Forelimb muscle (tissue), 1 donor: Measurements from ENCODE around the gene ANKRD44. TPM values are rescaled to one million over a fixed set of nuclear protein-coding genes. Genes with fewer than 3 reads are reported as not detected.

Experiments used
- DNase-seq: peaks from one replicate; pipeline ENCODE4 v3.0.0-alpha.2; 2013; ENCODE audit warnings: low read depth
- polyA plus RNA-seq: library from polyadenylated mRNA; unstranded; fragments of 120-200 nt; gene quantifications from one replicate; pipeline ENCODE4 v1.2.1, GENCODE V29; 2013; ENCODE audit not compliant: insufficient read length

Gene ANKRD44
- polyA plus RNA-seq, 1 donor = 18.1 TPM

DNA sequence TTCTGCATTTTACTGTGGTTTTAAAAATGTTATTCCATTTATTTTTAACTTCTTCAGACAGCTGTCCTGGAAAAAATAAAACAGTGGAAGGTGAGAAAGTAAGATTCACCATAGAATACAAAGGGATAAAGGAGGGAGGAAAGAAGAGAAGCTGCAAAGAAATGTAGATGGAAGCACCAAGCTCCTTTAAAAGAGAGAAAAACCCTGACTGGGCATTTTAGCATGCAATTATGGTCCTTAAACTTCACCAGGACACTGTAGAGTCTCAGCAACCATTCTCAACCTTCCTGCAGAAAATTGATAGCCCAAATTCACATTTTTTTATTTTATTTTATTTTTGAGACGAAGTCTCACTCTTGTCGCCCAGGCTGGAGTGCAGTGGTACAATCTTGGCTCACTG lies 11.6 kb upstream of the ANKRD44 start:
- no peak for DNase-seq

DNA sequence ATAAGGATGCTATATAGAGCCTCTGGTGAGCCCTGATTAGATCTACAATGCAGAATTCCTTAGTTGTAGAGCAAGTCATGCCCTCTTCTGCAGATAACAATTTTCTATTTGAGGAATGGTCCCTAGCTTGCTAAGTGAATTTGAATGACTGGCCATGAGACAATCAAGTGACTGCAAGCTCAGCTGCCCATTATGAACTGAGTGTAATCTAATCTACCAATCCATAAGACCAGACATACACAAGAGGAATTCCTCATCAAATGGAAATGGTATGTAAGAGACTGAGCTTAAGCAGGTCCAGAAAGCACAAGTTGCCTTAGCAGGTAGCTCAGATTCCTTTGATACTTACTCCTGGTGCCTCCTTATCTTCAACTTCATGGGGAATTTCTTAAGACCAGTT lies 4.8 kb upstream of the ANKRD44 start:
- no peak for DNase-seq

DNA sequence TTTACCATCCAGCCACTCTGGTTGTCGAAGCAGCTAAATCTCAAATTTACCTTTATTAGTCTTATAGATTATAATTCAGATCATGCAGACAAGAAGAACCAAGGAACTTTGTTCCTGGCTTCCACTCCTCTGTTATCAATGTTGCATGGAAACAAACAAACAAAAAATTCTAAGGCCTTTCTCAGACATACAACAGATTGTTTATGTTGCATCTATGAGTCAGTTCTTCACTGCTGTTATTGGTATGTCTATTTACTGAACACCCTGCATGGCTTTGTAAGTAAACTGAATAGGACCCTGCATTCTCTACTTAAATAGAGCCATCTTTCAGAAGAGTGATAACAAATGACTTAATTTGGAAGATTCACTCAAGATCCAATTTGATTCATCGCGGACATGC lies 1.6 kb upstream of the ANKRD44 start:
- DNase-seq = no peak

DNA sequence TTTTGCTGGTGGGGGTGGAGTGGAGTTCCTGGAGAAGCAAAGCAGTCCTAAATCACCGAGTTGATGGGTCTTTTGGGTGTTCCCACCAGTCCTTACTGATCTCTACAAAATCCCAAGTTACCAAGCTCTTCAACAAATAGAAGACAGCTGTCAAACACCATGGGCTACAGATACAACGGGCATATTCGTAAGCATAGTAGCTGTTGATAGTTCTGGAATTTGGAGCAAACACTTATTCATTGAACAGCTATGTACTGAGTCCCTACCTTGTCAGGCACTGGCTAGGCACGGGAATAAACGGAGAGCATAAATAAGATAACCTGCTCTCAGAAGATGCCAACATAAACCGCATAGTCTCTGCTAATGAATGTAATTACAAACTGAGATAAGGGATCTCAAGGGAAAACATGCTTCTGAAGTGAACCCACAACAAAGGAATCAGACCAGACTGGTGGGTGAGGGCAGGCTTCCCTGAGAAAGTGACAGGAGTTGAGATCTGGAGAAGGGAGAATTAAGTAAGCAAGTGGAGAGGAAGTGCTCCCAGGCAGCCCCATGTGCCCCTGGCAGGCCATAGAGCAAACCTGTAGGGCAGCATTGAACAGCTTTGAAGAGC lies 947 bp upstream of the ANKRD44 start:
- DNase-seq = no peak

DNA sequence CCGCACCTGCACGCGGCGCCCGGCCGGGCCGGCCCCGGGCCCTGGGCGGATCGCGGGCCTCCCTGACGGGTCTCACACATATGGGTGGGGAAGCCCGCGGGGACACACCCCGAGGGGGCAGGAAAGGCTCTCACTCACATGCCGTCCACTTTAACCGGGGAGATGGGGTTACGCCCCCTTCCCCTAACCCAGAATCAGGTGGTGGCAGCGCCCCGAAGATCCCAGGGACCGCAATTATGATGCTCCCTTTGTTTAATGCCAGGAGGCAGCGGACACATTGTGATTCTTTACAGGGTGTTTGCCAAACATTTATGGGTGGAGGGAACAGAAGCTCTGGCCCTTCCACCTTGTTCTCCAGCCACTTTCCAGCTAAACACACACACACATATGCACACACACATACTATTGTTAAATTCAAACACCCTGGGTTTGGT lies 424 bp upstream of the ANKRD44 start:
- DNase-seq = no peak

DNA sequence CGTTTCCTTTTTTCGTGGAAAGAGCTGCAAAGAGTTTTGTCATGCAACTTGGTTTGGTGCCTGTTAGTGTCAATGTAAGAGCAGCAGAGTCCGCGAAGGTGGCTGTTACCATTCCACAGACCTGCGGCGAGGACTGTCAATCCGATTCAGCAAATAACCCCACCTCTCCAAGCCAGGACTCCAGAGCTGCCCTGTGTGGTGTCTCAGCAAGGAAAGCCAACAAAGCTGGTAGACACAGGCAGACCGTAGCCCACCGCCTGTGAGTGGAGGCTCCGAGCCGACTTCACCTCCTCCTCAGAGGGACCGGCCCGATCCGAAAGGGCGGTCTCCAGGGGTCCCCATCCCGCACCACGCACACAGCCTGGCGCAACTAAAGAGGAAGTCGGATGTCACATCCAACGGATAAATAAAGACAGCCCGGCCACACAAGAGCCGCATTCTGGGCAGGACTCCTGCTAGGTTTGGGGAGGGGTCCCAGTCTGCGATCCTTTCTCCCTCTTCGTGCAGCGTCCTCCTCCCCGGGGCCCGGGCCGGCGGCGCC lies 819 bp downstream of the ANKRD44 start:
- no peak for DNase-seq

DNA sequence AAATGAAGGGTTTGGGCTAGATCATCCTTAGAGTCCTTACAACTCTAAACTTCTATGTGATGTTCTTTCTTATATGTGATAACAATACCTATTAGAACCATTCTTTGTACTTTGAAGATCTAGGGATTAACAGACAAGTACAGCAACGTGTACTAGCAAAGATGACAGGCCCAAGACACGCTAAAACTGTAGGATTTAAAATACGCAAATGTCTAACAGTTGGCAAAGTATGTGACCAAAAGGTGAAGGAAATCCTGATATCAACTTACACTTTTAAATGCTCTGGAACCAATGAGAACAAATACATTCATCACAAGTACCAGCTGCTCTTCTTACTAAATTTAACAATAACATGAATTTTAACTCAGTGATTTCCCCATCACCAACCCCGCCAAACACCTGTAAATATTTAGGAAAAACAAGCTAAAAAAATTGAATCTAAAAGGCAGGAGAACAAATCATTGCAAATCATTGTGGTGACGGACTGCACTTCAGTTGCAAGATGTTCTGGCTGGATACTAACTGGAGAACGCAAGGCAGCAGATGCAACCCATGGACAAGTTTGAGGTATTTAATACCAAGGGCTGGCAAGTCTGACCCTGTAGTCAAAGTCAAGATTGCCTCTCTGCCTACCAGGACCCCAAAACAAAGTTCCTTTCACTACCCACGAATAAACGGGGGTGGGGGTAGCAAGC lies 1.4 kb downstream of the ANKRD44 start:
- no peak for DNase-seq

DNA sequence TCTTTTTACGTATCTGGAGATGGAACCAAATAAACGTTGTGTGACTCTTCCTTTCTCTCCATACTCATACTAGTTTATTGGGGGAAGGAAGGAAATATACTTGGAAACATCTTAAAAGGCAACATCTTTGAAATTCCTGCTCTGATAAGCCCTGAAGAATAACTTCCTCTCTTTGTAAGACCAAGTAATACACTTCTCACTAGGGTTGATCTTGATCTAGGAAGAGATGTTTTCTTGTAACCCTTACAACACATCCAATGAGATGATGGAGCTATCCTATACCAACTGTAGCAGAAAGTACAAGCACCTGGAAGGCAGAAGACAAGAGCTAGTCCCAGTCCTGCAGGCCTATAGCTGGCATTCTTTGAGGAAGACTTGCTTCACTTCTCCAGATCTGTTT lies 2.0 kb downstream of the ANKRD44 start:
- DNase-seq = no peak

DNA sequence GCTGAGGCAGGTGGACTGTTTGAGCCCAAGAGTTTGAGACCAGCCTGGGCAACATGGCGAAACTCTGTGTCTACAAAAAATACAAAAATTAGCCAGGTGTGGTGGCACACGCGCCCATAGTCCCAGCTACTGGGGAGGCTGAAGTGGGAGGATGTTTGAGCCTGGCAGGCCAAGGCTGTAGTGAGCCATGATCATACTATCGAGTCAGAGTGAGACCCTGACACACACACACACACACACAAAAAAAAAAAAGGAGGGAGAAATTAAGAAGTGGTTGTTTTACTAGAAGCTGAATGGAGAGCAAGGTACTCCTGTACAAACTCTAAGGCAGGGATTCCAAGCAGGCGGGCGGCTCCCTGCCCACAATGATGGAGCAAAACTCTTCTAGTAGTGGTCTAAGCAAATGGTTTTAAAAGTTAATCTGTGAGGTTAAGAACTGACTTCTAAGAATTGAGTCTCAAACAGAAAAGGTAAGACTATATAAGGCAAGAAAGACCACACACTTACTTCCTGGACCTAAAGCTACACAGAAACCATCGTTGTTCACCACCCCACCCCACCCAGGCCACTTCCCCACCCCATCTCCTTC lies 2.6 kb downstream of the ANKRD44 start:
- no peak for DNase-seq

DNA sequence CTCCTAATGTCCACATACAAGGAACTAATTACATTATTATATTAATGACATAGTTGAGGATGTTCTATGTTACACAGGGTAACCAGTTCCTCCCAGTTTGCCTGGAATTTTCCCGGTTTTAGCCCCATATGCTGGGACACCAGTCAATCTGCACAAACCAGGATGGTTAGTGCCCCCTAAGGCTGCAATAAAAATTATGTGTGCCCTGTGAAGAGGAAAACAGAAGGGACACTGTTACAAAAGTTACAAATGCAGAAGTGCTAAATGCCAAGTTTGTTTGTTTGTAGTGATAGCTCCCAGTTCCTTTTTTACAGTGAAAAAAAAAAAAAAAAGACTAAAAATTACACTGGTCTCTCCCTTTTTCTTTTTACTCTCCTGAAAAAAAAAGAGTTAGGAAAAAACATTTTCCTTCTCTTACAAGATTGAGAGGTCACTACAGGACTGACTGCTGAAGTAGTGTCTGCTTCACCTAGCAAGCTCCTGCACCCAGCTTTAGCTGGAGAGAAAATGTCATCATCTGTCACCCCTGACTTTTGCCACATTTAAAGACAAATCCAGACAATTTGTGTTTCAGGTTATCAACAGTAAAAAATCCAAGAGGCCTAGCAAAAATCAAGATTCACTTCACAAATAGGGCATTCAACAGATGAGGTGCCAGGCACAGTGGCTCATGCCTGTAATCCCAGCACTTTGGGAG lies 3.2 kb downstream of the ANKRD44 start:
- DNase-seq = no peak

DNA sequence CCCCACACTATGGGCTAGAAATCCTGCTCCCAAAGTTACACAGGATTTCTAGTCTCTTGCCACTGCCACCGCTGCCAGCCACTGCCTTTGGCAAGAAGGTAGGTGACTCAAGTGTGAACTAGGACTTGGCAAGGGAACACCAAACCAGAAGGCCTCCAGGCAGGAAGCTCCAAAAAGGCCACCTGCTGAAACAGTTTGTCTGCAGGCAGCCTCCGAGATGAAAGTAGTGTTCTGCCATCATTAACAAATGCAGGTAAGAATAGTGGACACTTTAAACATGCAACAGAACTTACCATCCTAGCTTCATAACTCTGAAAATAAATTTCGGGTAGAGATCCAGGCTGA lies 3.9 kb downstream of the ANKRD44 start:
- no peak for DNase-seq

DNA sequence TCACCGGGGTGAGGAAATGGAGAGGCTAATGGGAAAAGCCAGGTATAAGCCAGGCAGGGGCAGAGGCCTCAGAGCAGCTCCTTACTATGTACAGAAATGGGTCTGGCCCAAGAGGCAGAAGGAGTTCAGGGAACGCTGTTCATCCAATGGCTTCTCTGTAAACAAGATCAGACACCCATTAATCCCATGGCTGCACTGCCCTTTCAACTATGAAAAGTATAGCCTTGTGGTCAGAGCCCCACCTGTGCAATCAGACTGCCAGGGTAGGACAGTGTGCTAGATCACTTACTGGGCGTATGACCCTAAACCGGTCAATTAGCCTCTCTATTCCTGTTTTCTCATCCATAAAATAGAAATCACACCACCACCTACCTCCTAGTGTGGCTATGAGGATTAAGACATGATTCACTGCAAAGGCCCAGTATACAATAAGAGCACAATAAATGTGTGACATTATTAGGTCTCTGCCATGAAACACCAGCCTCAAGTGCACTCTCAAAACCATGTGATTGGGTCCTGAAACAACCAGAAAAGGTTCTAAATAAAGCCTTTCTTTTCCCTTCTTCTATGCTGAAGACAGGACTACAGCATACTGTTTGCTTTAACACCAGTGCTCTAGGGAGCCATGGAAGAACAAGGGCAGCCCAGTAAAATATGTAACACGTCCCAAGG lies 4.4 kb downstream of the ANKRD44 start:
- no peak for DNase-seq

DNA sequence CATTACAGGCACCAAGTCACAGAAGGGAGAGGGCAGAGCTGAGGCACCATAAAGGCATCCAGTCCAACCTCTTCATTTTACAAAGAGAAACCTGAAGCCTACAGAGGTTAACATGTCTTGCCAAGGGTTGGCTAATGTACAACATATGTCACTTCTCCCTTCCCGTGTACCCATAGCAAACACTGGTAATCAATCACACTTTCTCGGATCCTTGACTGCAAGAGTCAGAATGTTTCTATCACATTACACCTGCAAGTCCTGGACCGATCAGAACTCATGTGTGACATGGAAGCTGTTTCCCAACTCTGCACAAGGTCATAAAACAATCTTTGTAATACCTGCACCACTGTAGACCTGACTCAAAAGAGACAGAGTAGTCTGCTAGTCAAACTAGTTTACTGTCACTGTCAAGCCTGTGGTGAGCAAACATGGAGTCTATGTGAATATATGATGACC lies 6.0 kb downstream of the ANKRD44 start:
- no peak for DNase-seq

DNA sequence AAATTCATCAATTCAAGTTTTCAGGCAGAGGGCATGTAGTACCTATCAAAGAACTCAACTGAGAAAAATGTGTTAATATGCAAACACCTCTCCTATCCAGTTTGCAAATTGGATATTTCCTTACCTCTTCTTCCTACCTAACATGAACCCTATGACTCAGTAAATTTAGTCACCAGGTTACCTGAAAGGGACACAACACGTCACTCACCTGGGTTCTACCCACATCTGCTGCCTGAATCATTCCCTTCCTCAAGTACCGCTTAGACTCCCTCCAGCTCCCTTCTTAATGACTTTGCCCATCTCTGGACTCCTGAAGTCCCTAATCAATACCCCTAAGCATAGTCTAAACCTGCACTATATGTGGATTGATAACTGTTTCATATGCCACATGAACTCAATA lies 10.4 kb downstream of the ANKRD44 start:
- DNase-seq = no peak

DNA sequence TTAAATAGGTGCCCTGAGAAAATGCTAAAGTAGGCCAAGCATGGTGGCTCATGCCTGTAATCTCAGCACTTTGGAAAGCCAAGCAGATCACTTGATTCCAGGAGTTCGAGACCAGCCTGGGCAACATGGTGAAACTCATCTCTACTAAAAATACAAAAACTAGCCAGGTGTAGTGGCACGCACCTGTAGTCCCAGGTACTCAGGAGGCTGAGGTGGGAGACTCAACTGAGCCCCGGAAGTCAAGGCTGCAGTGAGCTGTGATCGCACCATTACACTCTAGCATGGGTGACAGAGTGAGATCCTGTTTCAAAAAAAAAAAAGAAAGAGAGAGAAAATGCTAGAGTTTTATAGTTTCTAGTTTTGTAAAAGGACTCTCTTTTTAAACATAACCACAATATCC lies 12.0 kb downstream of the ANKRD44 start:
- DNase-seq = no peak

DNA sequence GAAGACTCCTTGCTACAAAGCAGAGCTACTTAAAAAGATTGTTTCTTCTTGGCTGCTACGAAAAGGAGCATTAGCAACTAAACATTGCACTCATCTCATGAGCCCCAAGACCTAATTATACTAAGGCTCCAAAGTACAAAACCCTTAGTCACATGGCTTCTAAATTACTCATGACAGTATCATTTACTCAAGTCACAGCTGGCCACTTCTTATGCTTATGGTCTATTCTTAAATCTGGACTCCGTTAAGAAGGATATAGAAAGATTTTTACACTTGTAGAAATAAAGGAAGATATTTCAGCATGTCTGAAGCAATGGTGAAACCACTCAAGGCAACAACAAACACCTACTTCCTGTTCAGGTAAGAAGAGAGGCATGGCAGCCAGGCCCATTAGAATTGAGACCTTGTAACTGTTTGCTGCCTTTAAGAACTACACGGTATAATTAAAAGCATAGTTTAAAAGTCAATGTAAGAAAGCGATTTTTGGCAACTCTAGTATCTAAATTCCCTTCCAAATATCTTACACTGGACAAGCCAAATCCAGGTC lies 12.7 kb downstream of the ANKRD44 start:
- DNase-seq = no peak

DNA sequence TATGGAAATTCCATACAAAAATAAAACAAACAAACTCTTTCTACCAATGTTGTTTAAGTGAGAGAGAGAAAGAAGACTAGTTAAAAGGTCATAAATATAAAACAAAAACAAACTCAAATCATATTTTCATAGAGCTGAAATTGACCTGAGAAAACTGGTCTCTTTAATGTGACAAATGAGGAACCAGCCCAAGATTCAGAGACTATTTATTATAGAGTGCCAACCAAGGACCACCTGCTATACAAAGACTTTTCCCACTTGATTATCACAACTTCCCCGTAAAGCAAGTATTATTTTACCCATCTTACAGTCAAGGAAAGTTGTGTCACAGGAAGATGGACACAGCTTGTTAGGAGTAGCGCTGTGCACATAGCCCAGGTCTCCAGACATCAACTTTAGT lies 13.3 kb downstream of the ANKRD44 start:
- DNase-seq = no peak

DNA sequence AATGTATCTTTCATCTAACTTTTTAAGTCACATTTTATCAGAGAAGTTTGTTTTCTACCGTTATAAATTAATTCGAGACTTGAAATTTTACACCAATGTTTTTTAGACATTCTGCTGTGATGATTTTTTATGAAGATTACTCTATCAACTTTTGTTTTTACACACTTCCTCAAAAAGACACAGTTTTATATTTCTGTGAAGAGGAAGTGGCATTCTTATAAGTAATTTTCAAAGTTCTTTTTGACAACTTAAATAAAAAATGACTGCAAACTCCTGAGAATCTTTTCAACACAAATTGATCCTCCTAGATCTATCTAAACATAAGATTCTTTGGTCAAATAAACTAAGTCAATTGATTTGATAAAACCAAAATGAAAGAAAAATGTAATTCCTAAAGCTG lies 13.7 kb downstream of the ANKRD44 start:
- no peak for DNase-seq

DNA sequence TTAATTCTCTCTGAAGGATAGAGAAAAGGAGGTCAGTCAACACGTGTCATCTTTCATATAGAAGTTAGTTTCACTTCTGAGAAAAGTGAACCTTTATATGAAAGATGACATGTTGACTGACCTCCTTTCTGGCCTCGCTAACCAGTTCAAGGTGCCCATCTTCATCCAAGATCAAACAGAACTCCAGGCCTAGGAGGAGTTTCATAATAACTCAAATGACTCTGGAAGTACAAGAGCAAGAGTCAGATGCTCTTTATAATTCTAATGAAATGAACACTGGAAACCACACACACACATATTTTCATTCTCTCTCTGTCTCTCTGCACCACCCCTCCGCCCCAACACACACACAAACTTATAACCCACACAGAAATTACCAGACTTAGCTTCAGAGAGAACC lies 16.3 kb downstream of the ANKRD44 start:
- DNase-seq = no peak

DNA sequence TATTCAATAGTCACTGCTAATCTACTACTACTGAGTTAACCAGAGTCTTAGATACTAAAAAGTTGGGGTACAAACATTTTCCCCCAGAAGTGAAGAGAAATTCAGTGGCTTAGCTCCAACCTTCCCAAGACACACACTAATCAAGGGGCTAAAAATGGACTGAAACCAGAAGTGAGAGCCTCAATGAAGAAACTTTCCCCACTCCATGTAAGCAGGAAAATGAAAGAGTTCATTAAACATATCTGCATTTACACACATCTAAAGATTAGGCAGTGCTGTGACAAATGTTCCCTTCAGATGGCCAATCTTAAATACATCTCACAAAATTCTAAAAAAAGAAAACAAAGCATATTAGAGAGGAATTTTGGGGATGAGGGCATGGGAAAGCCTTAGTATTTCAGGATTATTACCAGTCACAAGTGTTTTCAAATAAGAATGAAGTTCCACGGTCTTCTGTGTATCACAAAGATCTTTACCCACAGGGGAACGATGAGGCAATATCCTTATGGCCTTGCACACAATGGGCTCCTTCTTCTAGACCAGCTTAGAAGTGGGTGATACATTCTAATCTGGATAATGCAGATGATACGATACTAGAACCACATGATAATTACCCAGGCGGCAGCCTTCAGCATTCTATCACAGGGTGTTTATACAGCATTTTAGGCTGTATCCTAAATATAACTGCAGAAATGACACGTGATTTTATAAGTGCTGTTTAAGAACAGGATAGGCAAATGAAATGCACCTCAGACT lies 17.1 kb downstream of the ANKRD44 start:
- no peak for DNase-seq

DNA sequence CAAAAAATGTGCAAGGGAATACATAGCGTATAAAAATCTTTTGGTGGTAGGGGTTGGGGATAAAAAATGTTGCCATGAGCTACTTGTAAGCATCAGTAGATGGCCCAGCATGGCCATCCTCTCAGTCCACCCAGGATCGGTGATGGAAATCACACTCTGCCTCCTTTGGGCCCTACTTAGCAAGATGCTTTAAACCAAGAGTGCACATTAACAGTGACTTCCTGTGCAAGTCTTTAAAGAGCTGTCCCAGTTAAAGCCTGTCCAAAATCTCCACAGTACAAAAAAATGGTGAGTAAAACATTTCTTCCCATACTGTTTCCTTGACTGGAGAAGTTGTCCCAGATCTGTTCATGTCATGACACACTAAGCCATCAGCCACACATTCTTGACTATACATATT lies 18.0 kb downstream of the ANKRD44 start:
- DNase-seq = no peak
